Motor neuron (in vitro differentiated cells): ENCODE measurements around the gene PTPRD. TPM values are rescaled to one million over a fixed set of nuclear protein-coding genes. Genes with fewer than 3 reads are reported as not detected.

Source experiments
- ATAC-seq, 8 experiments: fragments of 200-7000 bp; cut with Tn5 transposase; replicated peaks in 6 of 8; 2 replicates each; pipeline ENCODE4 v1.8.0; 2021; ENCODE audit warnings: mild to moderate bottlenecking in 8 of 8, moderate library complexity in 8 of 8
- H3K27ac ChIP-seq, 2 donors: fragments of 250-450 bp; sonication (Bioruptor Pico); 2 replicates each; pipeline ENCODE4 v1.9.0; 2021; ENCODE audit warnings: antibody characterized with exemption in 2 of 2, mild to moderate bottlenecking in 2 of 2, moderate library complexity in 1 of 2
- H3K4me1 ChIP-seq, 2 donors: fragments of 250-450 bp; sonication (Bioruptor Pico); replicated peaks in 1 of 2; 2 replicates each; pipeline ENCODE4 v1.6.1; 2021; ENCODE audit warnings: antibody characterized with exemption in 2 of 2, mild to moderate bottlenecking in 2 of 2, moderate library complexity in 1 of 2
- H3K4me3 ChIP-seq, 5 donors: fragments of 250-450 bp; sonication (Bioruptor Pico); 2 replicates each; pipeline ENCODE4 v1.9.0; 2021; ENCODE audit warnings: antibody characterized with exemption in 5 of 5, mild to moderate bottlenecking in 5 of 5, moderate library complexity in 4 of 5
- WGBS, 10 experiments: fragments of 450-650 bp; shearing (Covaris generic); methylation state at CpG; one replicate each; pipeline ENCODE4 v1.0.0; 2022; 5-methylcytosine and 5-hydroxymethylcytosine counted together
- in situ Hi-C, 9 experiments: fragments of 400-800 bp; cut with MboI; loops; one replicate each; pipeline ENCODE4 v1.15.0; 2021; ENCODE audit warnings: low sequenced_read_pairs in 9 of 9, low pct_unique_long_range_greater_than_20kb in 2 of 9; ENCODE audit not compliant: unreplicated experiment in 9 of 9
- total RNA-seq, 8 experiments: library from RNA; unstranded; fragments of 300-600 nt; gene quantifications; 2 replicates each; pipeline versions ENCODE4 v1.2.3 to v1.2.4, GENCODE V29; 2022

The PTPRD gene
- total RNA-seq, 8 experiments from 2014 or later = 0.15 to 175 (median 72.8) TPM

GRCh38 chr9:8643896-8644295, 1968.9 kb downstream of the PTPRD start:
- in situ Hi-C loops = no loop called here
- Histone ChIP-seq H3K4me3 (no peak overlapping the region), H3K4me1 (no peaks in the 10 kb centered on the region), H3K27ac (no peak overlapping the region)
- no peak for ATAC-seq
- 0 to 96% (median 20%) methylated on average over 1 to 4 of the region's 5 CpGs; no CpG with 5 or more reads in 7 of the 10 experiments for WGBS, 10 experiments

- no peaks in the 10 kb centered on the region for H3K4me1 ChIP-seq
- WGBS, 10 experiments = 0 to 100% (median 58%) methylated on average over 1 to 3 of the region's 6 CpGs; no CpG with 5 or more reads in 6 of the 10 experiments
- no peak overlapping the region for H3K27ac ChIP-seq
- no peak overlapping the region for H3K4me3 ChIP-seq
- in situ Hi-C loops = no loop called here
- ATAC-seq = no peak
Measured at GRCh38 chr9:8643464-8643863, 1969.3 kb downstream of the PTPRD start.

DNA sequence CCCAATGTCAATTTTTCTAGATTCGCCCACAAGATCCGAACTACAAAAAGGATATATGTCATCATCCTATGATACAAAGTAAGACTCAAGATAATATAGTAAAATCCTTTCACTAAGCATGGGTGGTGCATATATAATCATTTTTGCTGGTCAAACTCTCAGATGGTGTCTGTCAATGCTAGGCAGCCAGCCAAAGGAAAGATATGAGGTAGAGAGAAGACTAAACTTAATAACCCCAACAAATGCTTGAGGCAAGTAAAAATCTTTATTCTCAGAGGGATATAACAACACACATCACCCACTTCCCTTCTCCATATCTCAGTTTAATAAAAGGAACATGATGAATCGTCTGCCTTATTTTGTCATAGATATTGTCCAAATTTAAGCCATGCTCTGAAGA, 1972.0 kb downstream of the PTPRD start:
- Histone ChIP-seq H3K4me1 (peaks cover 0 to 2% of the 10 kb centered on the region in 2 donors), H3K4me3 (no peak overlapping the region), H3K27ac (no peak overlapping the region)
- 18 to 96% (median 47%) methylated on average over 1 to 3 of the region's 3 CpGs; no CpG with 5 or more reads in 2 of the 10 experiments for WGBS, 10 experiments
- no peak for ATAC-seq
- in situ Hi-C loops = no loop called here

GRCh38 chr9:8637626-8638025, 1975.2 kb downstream of the PTPRD start:
- ATAC-seq = no peak
- in situ Hi-C loops = no loop called here
- H3K4me3 ChIP-seq = no peak overlapping the region
- H3K27ac ChIP-seq = no peak overlapping the region
- WGBS, 10 experiments = 0 to 100% (median 54%) methylated on average over 1 of the region's 1 CpG; no CpG with 5 or more reads in 2 of the 10 experiments
- H3K4me1 ChIP-seq = peaks cover 6 to 18% of the 10 kb centered on the region in 2 donors

DNA sequence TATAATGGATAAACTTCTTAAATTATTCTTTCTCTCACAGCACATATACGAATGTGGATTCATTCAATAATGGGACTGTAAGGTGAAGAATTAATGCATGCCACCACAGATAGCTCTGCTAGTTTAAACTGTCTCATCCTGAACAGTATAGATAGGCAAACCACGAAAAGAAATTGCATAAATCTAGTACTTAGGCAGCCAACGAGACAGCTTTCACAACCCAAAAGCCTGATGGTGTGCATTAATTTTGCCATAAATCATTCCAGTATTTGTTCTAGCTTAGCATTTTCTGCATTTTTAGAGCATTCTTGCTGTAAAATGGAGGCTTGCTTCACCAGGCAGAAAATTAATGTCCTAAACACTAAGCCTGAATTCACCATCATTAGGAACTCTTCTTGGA, 1979.0 kb downstream of the PTPRD start:
- Histone ChIP-seq H3K27ac (no peak overlapping the region), H3K4me1 (peaks cover 7 to 20% of the 10 kb centered on the region in 2 donors), H3K4me3 (no peak overlapping the region)
- in situ Hi-C loops = no loop called here
- WGBS, 10 experiments = 0 to 53% (median 40%) methylated on average over 1 to 3 of the region's 3 CpGs; no CpG with 5 or more reads in 1 of the 10 experiments
- peak in 5 of 8 experiments; percentile 52 to 91 (median 80) for ATAC-seq

DNA sequence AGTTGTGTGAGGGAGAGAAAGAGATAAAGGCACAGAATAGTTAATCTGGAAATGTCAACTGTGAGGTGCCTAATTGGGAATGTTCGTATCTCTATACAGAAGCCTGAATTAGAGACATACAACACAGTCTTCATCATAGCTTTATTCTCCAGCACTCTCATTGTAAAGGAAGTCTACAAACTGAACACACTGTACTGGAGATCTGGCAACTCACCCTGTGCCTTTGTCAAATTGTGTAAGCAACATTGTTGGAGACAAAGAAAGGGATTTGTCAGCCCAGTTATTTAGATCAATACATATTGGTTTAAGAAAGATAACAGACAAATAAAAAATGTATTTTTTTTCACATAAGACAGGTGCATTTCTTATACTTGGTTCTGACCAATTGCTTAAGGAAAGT, 1980.3 kb downstream of the PTPRD start:
- in situ Hi-C loops = no loop called here
- WGBS, 10 experiments = 0 to 90% (median 50%) methylated on average over 1 of the region's 1 CpG; no CpG with 5 or more reads in 2 of the 10 experiments
- no peak overlapping the region for H3K27ac ChIP-seq

DNA sequence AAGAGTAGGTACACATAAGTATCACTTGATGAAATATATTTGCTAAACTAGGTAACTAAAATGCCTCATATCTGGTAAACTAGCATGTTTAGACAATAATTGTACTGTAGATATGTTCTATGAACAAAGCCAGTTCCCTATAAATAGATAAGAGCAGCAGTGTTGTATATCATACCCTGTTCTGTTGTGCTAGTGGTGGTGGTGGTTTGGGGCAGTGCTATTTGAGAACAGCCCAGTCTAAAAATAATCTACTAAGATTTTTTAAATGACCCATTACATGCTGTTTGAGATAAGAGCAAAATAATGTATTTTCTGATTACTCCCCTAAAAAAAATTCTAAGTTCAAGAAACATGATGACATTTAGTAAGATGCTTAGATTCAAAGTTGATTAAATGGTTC, 1984.0 kb downstream of the PTPRD start:
- in situ Hi-C loops = no loop called here
- no peak overlapping the region for H3K4me3 ChIP-seq
- H3K27ac ChIP-seq = no peak overlapping the region
- ATAC-seq = no peak
- H3K4me1 ChIP-seq = peaks cover 17 to 25% of the 10 kb centered on the region in 2 donors

More for the DNA sequence above, 1980.3 kb downstream of the PTPRD start:
- no peak overlapping the region for H3K4me3 ChIP-seq
- ATAC-seq = no peak
- H3K4me1 ChIP-seq = peaks cover 20 to 30% of the 10 kb centered on the region in 2 donors

GRCh38 chr9:8627976-8628679, 1984.7 kb downstream of the PTPRD start:
- peak overlapping the region in 1 of 5 donors; percentile 5 for H3K4me3 ChIP-seq
- peaks cover 14 to 18% of the 10 kb centered on the region in 2 donors for H3K4me1 ChIP-seq
- in situ Hi-C loops = no loop called here
- no peak overlapping the region for H3K27ac ChIP-seq
- 0 to 68% (median 14%) methylated on average over 1 to 7 of the region's 7 CpGs for WGBS, 10 experiments
- peak in 5 of 8 experiments; percentile 51 to 81 (median 79) for ATAC-seq

DNA sequence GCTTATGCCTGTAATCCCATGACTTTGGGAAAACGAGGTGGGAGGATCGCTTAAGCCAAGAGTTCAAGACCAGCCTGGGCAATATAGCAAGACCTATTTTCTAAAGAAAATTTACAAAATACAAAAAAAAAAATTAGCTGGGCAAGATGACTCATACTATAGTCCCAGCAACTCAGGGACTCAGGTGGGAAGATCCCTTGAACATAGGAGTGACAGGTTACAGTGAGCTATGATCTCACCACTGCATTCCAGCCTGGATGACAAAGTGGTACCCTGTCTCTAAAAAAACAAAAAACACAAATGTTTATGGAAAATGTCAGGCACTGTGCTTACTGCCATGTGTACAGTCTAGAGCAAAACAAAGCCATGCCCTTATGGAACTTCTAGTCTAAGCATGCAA, 1989.9 kb downstream of the PTPRD start:
- no peak overlapping the region for H3K4me3 ChIP-seq
- peaks cover 4 to 16% of the 10 kb centered on the region in 2 donors for H3K4me1 ChIP-seq
- in situ Hi-C loops = no loop called here
- WGBS, 10 experiments = 41 to 100% (median 91%) methylated on average over 1 to 2 of the region's 2 CpGs; no CpG with 5 or more reads in 2 of the 10 experiments
- no peak overlapping the region for H3K27ac ChIP-seq
- no peak for ATAC-seq

- H3K4me3 ChIP-seq = no peak overlapping the region
- H3K27ac ChIP-seq = no peak overlapping the region
- WGBS, 10 experiments = 25 to 100% (median 83%) methylated on average over 1 to 3 of the region's 3 CpGs; no CpG with 5 or more reads in 1 of the 10 experiments
- no peak for ATAC-seq
- H3K4me1 ChIP-seq = peaks cover 0 to 11% of the 10 kb centered on the region in 2 donors
- in situ Hi-C loops = no loop called here
Measured at GRCh38 chr9:8622222-8622802, 1990.5 kb downstream of the PTPRD start.

- H3K4me3 ChIP-seq = no peak overlapping the region
- WGBS, 10 experiments = 17 to 94% (median 61%) methylated on average over 1 to 2 of the region's 2 CpGs; no CpG with 5 or more reads in 2 of the 10 experiments
- peak in 2 of 8 experiments; percentile 42 to 48 for ATAC-seq
- H3K27ac ChIP-seq = no peak overlapping the region
- in situ Hi-C loops = no loop called here
- peaks cover 0 to 10% of the 10 kb centered on the region in 2 donors for H3K4me1 ChIP-seq
Measured at GRCh38 chr9:8621416-8621815, 1991.4 kb downstream of the PTPRD start.

- Histone ChIP-seq H3K27ac (no peak overlapping the region), H3K4me1 (peaks cover 0 to 17% of the 10 kb centered on the region in 2 donors), H3K4me3 (no peak overlapping the region)
- in situ Hi-C loops = no loop called here
- 0 to 100% (median 74%) methylated on average over 1 to 2 of the region's 2 CpGs; no CpG with 5 or more reads in 2 of the 10 experiments for WGBS, 10 experiments
- ATAC-seq = no peak
Measured at GRCh38 chr9:8616414-8616813, 1996.4 kb downstream of the PTPRD start.

DNA sequence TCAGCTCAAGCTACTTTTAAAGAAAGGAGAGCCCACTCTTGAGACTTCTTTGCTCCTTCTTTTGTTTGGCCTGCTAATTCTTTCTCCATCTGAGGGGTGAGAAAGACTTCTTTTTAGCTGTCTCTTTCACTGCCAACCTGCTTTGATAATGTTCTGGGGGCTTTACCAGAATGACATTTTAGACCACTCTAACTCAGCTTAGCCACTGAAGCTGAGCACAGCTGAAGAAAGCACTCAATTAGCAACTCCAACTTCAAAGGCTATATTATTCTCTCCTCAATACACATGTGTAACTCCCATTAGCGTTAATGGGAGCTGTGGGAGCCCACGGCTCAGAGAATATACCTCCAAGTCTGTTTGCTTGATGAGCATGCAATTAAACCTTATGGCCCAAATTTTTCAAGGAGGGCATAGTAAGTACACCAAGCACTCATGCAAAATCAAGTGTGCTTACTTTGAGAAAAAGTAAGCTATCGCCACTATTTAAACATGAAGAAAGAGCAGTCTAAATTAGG, 1997.8 kb downstream of the PTPRD start:
- no peak for ATAC-seq
- in situ Hi-C loops = no loop called here
- Histone ChIP-seq H3K4me3 (no peak overlapping the region), H3K27ac (no peak overlapping the region), H3K4me1 (peaks cover 0 to 10% of the 10 kb centered on the region in 2 donors)
- WGBS, 10 experiments = 15 to 100% (median 31%) methylated on average over 1 to 3 of the region's 3 CpGs; no CpG with 5 or more reads in 2 of the 10 experiments
